HUES48 (cell line): ENCODE measurements around the gene TMEM126B.
"Not testable (repeated sequence)": the region's sequence is repeated elsewhere in the genome, so short reads cannot be mapped to it uniquely, and the experiment has no call there.

Experiments used
- H3K27ac ChIP-seq: one replicate; pipeline ENCODE4 v1.7.0; 2013; ENCODE audit warnings: low read depth, low read length, inconsistent platforms
- H3K27me3 ChIP-seq: 2 replicates; pipeline ENCODE4 v1.6.1; 2013; ENCODE audit warnings: mild to moderate bottlenecking, low read length; ENCODE audit not compliant: control insufficient read depth, insufficient read depth
- H3K36me3 ChIP-seq: 2 replicates; pipeline ENCODE4 v1.6.1; 2013; ENCODE audit warnings: low read length; ENCODE audit not compliant: control insufficient read depth, insufficient read depth
- H3K4me1 ChIP-seq: 2 replicates; pipeline ENCODE4 v1.6.1; 2013; ENCODE audit warnings: mild to moderate bottlenecking, low read length; ENCODE audit not compliant: control insufficient read depth, insufficient read depth
- H3K4me3 ChIP-seq: 2 replicates; pipeline ENCODE4 v1.5.1; 2013; ENCODE audit warnings: mild to moderate bottlenecking, low read depth, low read length
- H3K9ac ChIP-seq: 2 replicates; pipeline ENCODE4 v1.6.1; 2013; ENCODE audit warnings: mild to moderate bottlenecking, low read depth, low read length, moderate library complexity
- H3K9me3 ChIP-seq: 2 replicates; pipeline ENCODE4 v1.6.1; 2013; ENCODE audit warnings: low read length; ENCODE audit not compliant: control insufficient read depth, insufficient read depth

The TMEM126B gene

DNA sequence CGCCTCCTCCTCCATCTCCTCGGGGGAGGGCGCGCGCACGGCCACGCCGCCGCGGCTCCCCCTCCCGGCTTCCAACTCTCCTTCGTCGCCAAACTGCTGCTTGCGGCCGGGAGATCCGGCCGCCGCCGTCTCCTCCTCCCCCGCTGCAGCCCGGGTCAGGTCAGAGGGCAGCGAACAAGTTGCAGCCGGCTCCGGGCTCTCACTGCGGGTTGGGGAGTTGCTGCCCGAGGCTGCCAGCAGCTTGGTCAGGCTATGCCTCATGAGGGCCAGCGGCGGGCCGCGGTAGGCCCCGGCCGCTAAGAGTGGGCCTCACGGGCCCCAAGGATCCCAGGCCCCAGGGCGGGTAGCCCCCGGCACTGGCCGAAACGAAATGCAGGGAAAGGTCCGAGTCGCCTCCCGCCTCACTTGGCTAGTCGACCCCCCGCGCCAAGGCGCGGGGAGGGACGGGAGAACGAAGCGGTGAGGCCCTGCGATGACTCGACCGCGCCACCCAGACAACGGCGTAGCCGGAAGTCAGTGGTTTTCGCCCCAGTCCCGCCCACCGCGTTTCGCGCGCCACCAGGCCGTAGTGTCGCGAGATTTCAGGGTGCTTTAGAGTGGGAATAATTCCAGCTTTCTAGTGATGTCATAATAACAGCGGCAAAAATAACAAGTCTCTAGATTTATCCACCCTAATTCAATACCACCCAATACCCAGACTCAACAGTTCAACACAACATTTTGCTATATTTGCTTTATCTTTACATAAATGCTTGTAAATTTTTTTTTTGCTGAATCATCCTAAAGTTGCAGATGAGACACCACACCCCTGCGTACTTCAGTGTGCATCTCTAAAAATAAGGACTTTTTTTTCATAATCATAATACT lies 36.5 kb downstream of the TMEM126B start, which contains the start of gene CREBZF:
CREBZF (minus strand) TSS at position 515 of the 867 bp plus-strand sequence; CDS start at position 261, 254 bp downstream.
- Histone ChIP-seq H3K9ac (peak within 1 kb of the TSS; percentile 93), H3K36me3 (peaks cover 35% of the 10 kb centered on the region), H3K9me3 (no peaks in the 10 kb centered on the region), H3K4me3 (peak within 1 kb of the TSS; percentile 96), H3K27me3 (no peaks in the 10 kb centered on the region), H3K4me1 (peaks cover 18% of the 10 kb centered on the region), H3K27ac (peak within 1 kb of the TSS; percentile 98)

DNA sequence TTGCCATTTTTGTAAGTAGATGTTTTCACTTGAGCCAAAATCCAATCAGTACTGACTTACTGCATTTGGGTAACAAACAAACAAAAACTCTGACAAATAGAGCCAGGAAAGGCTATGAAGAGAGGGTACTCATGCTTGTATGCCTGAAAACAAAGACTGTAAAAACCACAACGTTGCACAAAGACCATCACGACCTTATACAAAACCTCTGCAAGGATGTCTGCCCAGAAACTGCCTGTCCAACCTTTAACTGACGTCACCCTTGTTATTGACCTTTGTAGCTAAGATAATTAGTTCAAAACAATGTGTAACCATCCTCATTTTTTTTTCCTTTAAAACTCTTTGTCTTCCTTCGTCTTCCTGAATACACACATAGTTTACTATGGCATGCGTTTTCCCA lies 37.3 kb downstream of the TMEM126B start:
- H3K4me3 ChIP-seq: peak overlapping the region; percentile 96
- H3K36me3 ChIP-seq: peaks cover 26% of the 10 kb centered on the region
- H3K27ac ChIP-seq: peak overlapping the region; percentile 98
- H3K9me3 ChIP-seq: no peaks in the 10 kb centered on the region
- peak overlapping the region; percentile 93; the same call in 1 of the 2 replicates for H3K9ac ChIP-seq
- H3K27me3 ChIP-seq: no peaks in the 10 kb centered on the region
- peaks cover 17% of the 10 kb centered on the region for H3K4me1 ChIP-seq

DNA sequence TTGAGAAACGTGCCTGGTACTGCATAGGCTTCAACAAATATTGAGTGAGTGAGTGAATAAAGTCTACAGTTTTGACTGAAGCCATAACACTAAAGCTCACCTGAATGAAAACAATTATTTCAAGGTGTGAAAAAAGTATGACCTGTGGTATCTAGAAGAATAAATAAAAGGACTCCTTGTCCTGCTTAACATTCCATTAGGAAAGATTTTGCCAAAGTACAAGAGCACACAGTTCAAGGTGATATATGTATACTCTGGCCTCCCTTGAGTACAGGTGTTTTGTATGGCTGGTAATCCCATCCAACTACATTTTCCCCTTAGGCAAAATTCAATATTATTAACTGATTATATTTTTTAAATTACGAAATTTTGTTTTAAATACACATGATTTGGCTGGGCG lies 38.3 kb downstream of the TMEM126B start:
- H3K4me3 ChIP-seq: no peak overlapping the region
- no peaks in the 10 kb centered on the region for H3K9me3 ChIP-seq
- no peak overlapping the region for H3K9ac ChIP-seq
- peaks cover 17% of the 10 kb centered on the region for H3K36me3 ChIP-seq
- H3K27ac ChIP-seq: no peak overlapping the region
- peaks cover 10% of the 10 kb centered on the region for H3K4me1 ChIP-seq
- no peaks in the 10 kb centered on the region for H3K27me3 ChIP-seq

DNA sequence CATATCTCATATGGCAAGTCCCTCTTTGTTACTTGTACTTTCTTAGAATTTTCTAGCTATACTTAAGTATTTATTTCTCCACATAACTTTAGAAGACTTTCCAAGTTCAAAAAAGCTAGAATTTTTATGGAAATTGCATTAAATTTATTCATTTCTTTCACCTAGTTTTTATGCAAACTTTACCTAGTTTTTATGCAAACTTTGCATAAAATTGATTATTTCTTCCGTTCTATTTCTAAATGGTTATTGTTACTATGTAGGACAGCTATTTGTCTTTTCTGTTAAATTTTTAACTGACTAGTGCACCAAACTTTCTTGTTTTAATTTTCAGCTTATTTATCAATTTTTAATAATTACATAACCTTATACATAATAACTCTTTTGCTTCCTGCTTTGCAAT lies 39.8 kb downstream of the TMEM126B start:
- peaks cover 4% of the 10 kb centered on the region; the same call in 1 of the 2 replicates for H3K36me3 ChIP-seq
- H3K27ac ChIP-seq: no peak overlapping the region
- no peak overlapping the region for H3K9ac ChIP-seq
- H3K4me1 ChIP-seq: peaks cover 10% of the 10 kb centered on the region
- no peak overlapping the region for H3K4me3 ChIP-seq
- H3K9me3 ChIP-seq: 0 out of 2 replicates have a peak, but pooled peaks cover 6% of the 10 kb centered on the region
- peaks cover 3% of the 10 kb centered on the region; the same call in 1 of the 2 replicates for H3K27me3 ChIP-seq

DNA sequence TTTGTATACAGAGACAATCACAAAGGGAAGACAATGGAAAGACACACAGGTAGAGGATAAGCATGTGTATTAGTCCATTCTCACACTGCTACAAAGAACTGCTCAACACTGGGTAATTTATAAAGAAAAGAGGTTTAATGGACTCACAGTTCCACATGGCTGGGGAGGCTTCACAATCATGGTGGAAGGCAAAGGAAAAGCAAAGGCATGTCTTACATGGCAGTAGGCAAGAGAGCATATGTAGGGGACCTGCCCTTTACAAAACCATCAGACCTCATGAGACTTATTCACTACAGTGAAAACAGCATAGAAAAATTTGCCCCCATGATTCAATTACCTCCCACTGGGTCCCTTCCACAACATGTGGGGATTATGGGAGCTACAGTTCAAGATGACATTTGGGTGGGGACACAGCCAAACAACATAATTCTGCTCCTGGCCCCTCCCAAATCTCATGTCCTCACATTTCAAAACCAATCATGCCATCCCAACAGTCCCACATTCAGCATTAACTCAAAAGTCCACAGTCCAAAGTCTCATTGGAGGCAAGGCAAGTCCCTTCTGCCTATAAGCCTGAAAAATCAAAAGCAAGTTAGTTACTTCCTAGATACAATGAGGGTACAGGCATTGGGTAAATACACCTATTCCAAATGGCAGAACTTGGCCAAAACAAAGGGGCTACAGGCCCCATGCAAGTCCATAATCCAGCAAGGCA lies 42.7 kb downstream of the TMEM126B start:
- H3K36me3 ChIP-seq, H3K27ac ChIP-seq, H3K4me1 ChIP-seq: not testable (repeated sequence)

DNA sequence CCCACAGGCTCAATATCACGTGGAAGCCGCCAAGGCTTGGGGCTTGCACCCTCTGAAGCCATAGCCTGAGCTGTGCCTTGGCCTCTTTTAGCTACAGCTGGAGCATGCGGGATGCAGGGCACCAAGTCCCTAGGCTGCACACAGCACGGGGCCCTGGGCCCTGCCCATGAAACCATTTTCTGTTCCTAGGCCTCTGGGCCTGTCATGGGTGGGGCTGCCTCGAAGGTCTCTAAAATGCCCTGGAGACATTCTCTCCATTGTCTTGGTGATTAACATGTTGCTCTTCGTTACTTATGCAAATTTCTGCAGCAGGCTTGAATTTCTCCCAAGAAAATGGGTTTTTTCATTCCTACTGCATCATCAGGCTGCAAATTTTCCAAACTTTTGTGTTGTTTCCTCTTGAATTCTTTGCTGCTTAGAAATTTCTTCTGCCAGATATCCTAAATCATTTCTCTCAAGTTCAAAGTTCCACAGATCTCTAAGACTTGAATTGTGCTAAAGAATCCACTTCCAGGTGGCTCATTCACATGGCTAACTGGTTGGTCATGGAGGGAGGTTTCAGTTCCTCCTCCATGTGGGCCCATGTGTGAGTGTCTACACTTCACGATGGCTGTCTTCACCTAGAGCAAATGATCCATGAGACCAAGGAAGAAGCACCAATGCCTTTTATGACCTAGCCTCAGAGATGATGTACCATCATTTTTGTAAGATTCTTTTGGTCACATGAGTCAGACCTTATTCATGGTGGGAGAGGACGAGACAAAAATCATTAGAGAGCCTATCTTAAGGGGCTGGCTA lies 43.9 kb downstream of the TMEM126B start:
- no peak overlapping the region for H3K9ac ChIP-seq
- H3K4me3 ChIP-seq: no peak overlapping the region
- peaks cover 7% of the 10 kb centered on the region; the same call in 1 of the 2 replicates for H3K27me3 ChIP-seq
- no peak overlapping the region for H3K27ac ChIP-seq
- no peaks in the 10 kb centered on the region; the same call in 1 of the 2 replicates for H3K4me1 ChIP-seq
- H3K9me3 ChIP-seq: 0 out of 2 replicates have a peak, but pooled peaks cover 6% of the 10 kb centered on the region
- no peaks in the 10 kb centered on the region for H3K36me3 ChIP-seq

More for the DNA sequence above, 42.7 kb downstream of the TMEM126B start:
- not testable (repeated sequence) for H3K27me3 ChIP-seq, H3K4me3 ChIP-seq, H3K9ac ChIP-seq, H3K9me3 ChIP-seq

DNA sequence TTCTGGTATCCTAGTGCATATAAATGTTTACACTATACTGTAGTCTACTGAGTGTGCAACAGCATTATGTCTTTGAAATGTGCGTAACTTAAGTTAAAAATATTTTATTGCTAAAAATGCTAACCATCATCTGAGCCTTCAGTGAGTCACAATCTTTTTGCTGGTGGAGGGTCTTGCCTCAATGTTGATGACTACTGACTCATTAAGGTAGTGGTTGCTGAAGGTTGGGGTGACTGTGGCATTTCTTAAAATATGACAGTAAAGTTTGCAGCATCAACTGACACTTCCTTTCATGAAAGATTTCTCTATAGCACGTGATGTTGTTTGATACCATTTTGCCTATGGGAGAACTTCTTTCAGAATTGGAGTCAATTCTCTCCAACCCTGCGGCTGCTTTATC lies 45.0 kb downstream of the TMEM126B start:
- Histone ChIP-seq H3K4me3 (no peak overlapping the region), H3K9ac (no peak overlapping the region), H3K27ac (no peak overlapping the region), H3K36me3 (no peaks in the 10 kb centered on the region), H3K4me1 (peaks cover 4% of the 10 kb centered on the region; the same call in 1 of the 2 replicates), H3K9me3 (0 out of 2 replicates have a peak, but pooled peaks cover 6% of the 10 kb centered on the region), H3K27me3 (peaks cover 7% of the 10 kb centered on the region; the same call in 1 of the 2 replicates)

DNA sequence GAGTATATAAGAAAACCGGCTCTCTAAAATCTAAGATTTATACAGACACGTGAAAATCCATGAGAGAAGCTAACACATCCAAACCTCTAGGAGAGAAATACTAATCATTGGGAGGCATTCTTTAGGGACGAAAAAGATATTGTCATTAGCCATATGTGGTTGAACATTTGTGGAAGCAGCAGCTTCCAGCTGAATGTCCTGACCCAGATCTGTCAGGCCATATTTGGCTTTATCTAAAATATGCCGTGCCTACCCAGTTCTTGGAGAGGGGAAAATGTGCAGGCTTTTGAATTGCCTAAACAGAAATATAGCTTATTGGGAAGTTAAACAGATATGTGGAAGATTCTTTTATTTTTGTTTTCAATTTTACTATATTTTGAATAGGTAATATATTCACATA lies 51.2 kb downstream of the TMEM126B start:
- H3K9ac ChIP-seq: no peak overlapping the region
- H3K4me1 ChIP-seq: peaks cover 10% of the 10 kb centered on the region
- H3K9me3 ChIP-seq: no peaks in the 10 kb centered on the region
- H3K27me3 ChIP-seq: no peaks in the 10 kb centered on the region
- H3K36me3 ChIP-seq: no peaks in the 10 kb centered on the region
- H3K4me3 ChIP-seq: no peak overlapping the region
- H3K27ac ChIP-seq: no peak overlapping the region

DNA sequence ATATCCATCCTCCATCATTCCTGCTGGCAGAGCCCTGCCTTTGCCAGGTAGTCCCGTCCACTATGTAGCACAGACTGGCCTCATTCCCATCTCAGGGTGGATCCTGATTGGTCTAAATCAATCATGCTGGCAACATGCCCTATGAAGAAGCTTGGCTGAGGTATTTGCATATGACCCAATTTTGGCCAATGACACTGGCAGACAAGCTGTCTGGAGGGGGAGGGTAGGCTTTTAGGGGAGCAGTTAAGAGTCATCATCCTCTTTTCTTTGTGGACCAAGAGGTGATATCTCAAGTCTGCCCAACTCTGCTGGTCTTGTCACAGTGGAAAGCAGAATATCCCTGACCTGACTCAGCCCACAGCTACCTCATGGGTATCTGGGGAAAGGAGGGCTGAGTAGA lies 52.5 kb downstream of the TMEM126B start:
- H3K36me3 ChIP-seq: no peaks in the 10 kb centered on the region
- no peaks in the 10 kb centered on the region for H3K9me3 ChIP-seq
- no peak overlapping the region for H3K27ac ChIP-seq
- H3K4me1 ChIP-seq: peaks cover 10% of the 10 kb centered on the region
- H3K27me3 ChIP-seq: no peaks in the 10 kb centered on the region
- no peak overlapping the region for H3K4me3 ChIP-seq
- no peak overlapping the region for H3K9ac ChIP-seq
